Kidney epithelial cell (primary cell): Measurements from ENCODE around the gene AOC3. TPM values are rescaled to one million over a fixed set of nuclear protein-coding genes. Genes with fewer than 3 reads are reported as not detected.
"Not testable (repeated sequence)": the region's sequence is repeated elsewhere in the genome, so short reads cannot be mapped to it uniquely, and the experiment has no call there.

Experiments
- DNase-seq: peaks from one replicate; pipeline ENCODE4 v3.0.0-alpha.2; 2010; ENCODE audit warnings: low read depth
- H3K27me3 ChIP-seq: 2 replicates; pipeline ENCODE4 v1.6.0; 2011; ENCODE audit warnings: low read length; ENCODE audit not compliant: control insufficient read depth, insufficient read depth
- H3K36me3 ChIP-seq: 2 replicates; pipeline ENCODE4 v1.5.1; 2011; ENCODE audit warnings: low read length; ENCODE audit not compliant: control insufficient read depth, insufficient read depth
- H3K4me3 ChIP-seq: 2 replicates; pipeline ENCODE4 v1.5.1; 2011; ENCODE audit warnings: low read depth, mild to moderate bottlenecking, control low read depth, low read length
- CTCF ChIP-seq: IDR thresholded peaks from 2 replicates; pipeline ENCODE4 v1.5.1; 2011; ENCODE audit warnings: mild to moderate bottlenecking, moderate library complexity, low read length, control low read depth, inconsistent platforms; ENCODE audit not compliant: insufficient read depth, poor library complexity, severe bottlenecking
- total RNA-seq: library from RNA; depleted of rRNA; stranded (reverse); fragments of >200 nt; gene quantifications from 2 replicates; pipeline ENCODE4 v1.2.3, GENCODE V29; 2015

The AOC3 gene
- total RNA-seq, 1 donor from 2014 or later, result 0.08 TPM

- Histone ChIP-seq H3K36me3 (no peaks in the 10 kb centered on the region), H3K4me3 (no peak overlapping the region), H3K27me3 (no peaks in the 10 kb centered on the region)
- no peak for DNase-seq
- no peak for TF ChIP-seq CTCF
These were observed 42.4 kb downstream of the AOC3 start for GRCh38 chr17:42893359-42893758.

GRCh38 chr17:42894283-42895184 is 43.5 kb downstream of the AOC3 start:
- no peak for TF ChIP-seq CTCF
- no peaks in the 10 kb centered on the region for H3K36me3 ChIP-seq
- no peak overlapping the region for H3K4me3 ChIP-seq

GRCh38 chr17:42895185-42895555 is 44.2 kb downstream of the AOC3 start:
- H3K27me3 ChIP-seq, result no peaks in the 10 kb centered on the region
- DNase-seq, result peak; percentile 77
- H3K36me3 ChIP-seq, result no peaks in the 10 kb centered on the region
- no peak overlapping the region for H3K4me3 ChIP-seq
- no peak for TF ChIP-seq CTCF

More at GRCh38 chr17:42894283-42895184, 43.5 kb downstream of the AOC3 start:
- DNase-seq, result no peak
- H3K27me3 ChIP-seq, result no peaks in the 10 kb centered on the region

- no peak for TF ChIP-seq CTCF
These were observed 47.3 kb downstream of the AOC3 start for GRCh38 chr17:42898147-42898811.

GRCh38 chr17:42899981-42900380 is 49.0 kb downstream of the AOC3 start:
- H3K36me3 ChIP-seq, H3K4me3 ChIP-seq, DNase-seq, H3K27me3 ChIP-seq: not testable (repeated sequence)

More at GRCh38 chr17:42898147-42898811, 47.3 kb downstream of the AOC3 start:
- DNase-seq, result no peak
- Histone ChIP-seq H3K27me3 (no peaks in the 10 kb centered on the region), H3K36me3 (no peaks in the 10 kb centered on the region), H3K4me3 (no peak overlapping the region)

GRCh38 chr17:42900460-42901331 is 49.7 kb downstream of the AOC3 start, which contains the start of gene G6PC1:
Gene G6PC1 (plus strand): TSS chr17:42900799. CDS start chr17:42900877, 78 bp downstream.
- Histone ChIP-seq H3K27me3 (no peaks in the 10 kb centered on the region), H3K4me3 (no peak within 1 kb of the TSS), H3K36me3 (no peaks in the 10 kb centered on the region)
- no peak for DNase-seq
- no peak for TF ChIP-seq CTCF
